ENCODE results near the gene VEPH1. TPM values are rescaled to one million over a fixed set of nuclear protein-coding genes. Genes with fewer than 3 reads are reported as not detected.

VEPH1 gene
- total and polyA plus RNA-seq, 9 of the 15 experiments (the other 6 are each of a cell fraction or from before 2014, with no cell fraction given), result 4.5 to 15.6 (median 5.8) TPM

DNA sequence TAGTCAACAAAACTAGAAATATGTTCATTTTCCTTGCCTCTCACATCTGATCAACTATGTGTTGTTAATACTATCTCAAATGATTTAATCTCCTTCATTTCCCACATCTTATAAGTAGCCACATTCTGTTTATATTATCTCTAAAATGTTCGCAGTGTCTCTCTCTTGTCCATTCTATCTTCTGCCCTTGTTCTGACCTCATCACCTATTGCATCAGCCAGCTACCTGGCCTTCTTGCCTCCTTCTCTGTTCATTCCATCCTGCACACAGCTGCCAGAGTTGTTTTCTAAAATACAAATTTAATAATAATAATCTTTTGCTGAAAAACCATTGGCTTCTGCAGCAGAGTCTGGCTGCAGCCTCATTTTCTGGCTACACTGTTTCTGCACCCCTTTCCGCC, 267.9 kb downstream of the VEPH1 start (continued):
- TF ChIP-seq, protein P1, sequence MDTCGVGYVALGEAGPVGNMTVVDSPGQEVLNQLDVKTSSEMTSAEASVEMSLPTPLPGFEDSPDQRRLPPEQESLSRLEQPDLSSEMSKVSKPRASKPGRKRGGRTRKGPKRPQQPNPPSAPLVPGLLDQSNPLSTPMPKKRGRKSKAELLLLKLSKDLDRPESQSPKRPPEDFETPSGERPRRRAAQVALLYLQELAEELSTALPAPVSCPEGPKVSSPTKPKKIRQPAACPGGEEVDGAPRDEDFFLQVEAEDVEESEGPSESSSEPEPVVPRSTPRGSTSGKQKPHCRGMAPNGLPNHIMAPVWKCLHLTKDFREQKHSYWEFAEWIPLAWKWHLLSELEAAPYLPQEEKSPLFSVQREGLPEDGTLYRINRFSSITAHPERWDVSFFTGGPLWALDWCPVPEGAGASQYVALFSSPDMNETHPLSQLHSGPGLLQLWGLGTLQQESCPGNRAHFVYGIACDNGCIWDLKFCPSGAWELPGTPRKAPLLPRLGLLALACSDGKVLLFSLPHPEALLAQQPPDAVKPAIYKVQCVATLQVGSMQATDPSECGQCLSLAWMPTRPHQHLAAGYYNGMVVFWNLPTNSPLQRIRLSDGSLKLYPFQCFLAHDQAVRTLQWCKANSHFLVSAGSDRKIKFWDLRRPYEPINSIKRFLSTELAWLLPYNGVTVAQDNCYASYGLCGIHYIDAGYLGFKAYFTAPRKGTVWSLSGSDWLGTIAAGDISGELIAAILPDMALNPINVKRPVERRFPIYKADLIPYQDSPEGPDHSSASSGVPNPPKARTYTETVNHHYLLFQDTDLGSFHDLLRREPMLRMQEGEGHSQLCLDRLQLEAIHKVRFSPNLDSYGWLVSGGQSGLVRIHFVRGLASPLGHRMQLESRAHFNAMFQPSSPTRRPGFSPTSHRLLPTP (IDR thresholded peaks at IDR 0.05; ENCODE audit: borderline replicate concordance, extremely low read depth, insufficient read length), result no peak

DNA sequence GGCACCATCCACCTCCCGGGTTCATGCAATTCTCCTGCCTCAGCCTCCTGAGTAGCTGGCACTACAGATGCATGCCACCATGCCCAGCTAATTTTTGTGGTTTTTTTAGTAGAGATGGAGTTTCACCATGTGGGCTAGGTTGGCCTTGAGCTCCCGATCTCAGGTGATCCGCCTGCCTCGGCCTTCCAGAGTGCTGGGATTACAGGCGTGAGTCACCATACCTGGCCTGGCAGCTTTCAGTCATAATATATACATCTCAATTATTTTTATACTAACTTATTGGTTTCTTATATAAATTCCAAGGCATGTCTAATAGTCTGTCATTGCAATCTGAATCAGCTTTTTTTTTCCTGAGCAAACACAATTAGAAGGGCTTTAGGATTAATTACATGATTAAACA, 269.3 kb downstream of the VEPH1 start:
- Histone ChIP-seq H3K4me3 (no peak overlapping the region), H3K27ac (ENCODE audit: extremely low read depth, low read depth, low read length) (no peak overlapping the region), H3K9ac (ENCODE audit: insufficient read depth in 1 of 2, low read depth in 2 of 2, low read length in 2 of 2) (no peak overlapping the region), H3K79me2 (ENCODE audit: control insufficient read depth, insufficient read depth, low read length) (no peaks in the 10 kb centered on the region), H3K4me2 (ENCODE audit: insufficient read depth, low read length) (no peak overlapping the region), H3K9me1 (ENCODE audit: control insufficient read depth, insufficient read depth, low read length) (no peaks in the 10 kb centered on the region), H3K27me3 (ENCODE audit: control insufficient read depth in 2 of 2, insufficient read depth in 2 of 2, low read length in 2 of 2) (no peaks in the 10 kb centered on the region), H3K9me3 (replicated peaks; ENCODE audit: control insufficient read depth, insufficient read depth, low read depth, low read length) (no peaks in the 10 kb centered on the region), H3K4me1 (replicated peaks in 1 of 2; ENCODE audit: control insufficient read depth in 2 of 2, insufficient read depth in 2 of 2, low read length in 2 of 2) (peaks cover 0 to 6% of the 10 kb centered on the region in 2 experiments; a peak in 1 of 5 replicates), H4K20me1 (replicated peaks; ENCODE audit: control insufficient read depth, insufficient read depth, low read length) (no peaks in the 10 kb centered on the region), H3K36me3 (ENCODE audit: control insufficient read depth, insufficient read depth, low read length) (no peaks in the 10 kb centered on the region), H2AFZ (ENCODE audit: low read depth, low read length) (no peak overlapping the region)
- BruUV-seq (replicated peaks), result no TSS peak
- ATAC-seq (no peak), DNase-seq (ENCODE audit: extremely low read depth in 1 of 4, low spot score in 3 of 4) (no peak), FAIRE-seq (no peak)
- ChIA-PET POLR2A (no interaction called here), CTCF (ENCODE audit: low intra/inter-chr PET ratio) (no interaction called here)
- 59% methylated on average over 5 of the region's 5 CpGs for WGBS (ENCODE audit: insufficient coverage, low coverage, missing lambda C conversion rate)
- in situ Hi-C loops (cut with MboI), result no loop called here
- intact Hi-C loops (cut with micrococcal nuclease), result loop anchor here (10.0 kb wide), 1 partner anchor 261 kb away; no protein-coding TSS in a partner anchor
- no peak for TF ChIP-seq ZNF134 (CRISPR knock-in tag; conservative IDR thresholded peaks at IDR 0.05)
- TF ChIP-seq POLR2G (IDR thresholded peaks at IDR 0.05; ENCODE audit: low read depth, low read length), result no peak
- no peak for TF ChIP-seq ETV1 (tag; conservative IDR thresholded peaks at IDR 0.05; ENCODE audit: low read depth)
- no peak for TF ChIP-seq PPARD (CRISPR knock-in tag; IDR thresholded peaks at IDR 0.05)
- TF ChIP-seq ZNF384 (IDR thresholded peaks at IDR 0.05; ENCODE audit: low read depth, low read length), result no peak
- no peak for TF ChIP-seq MECOM (CRISPR knock-in tag; IDR thresholded peaks at IDR 0.05)
- TF ChIP-seq, protein P2, sequence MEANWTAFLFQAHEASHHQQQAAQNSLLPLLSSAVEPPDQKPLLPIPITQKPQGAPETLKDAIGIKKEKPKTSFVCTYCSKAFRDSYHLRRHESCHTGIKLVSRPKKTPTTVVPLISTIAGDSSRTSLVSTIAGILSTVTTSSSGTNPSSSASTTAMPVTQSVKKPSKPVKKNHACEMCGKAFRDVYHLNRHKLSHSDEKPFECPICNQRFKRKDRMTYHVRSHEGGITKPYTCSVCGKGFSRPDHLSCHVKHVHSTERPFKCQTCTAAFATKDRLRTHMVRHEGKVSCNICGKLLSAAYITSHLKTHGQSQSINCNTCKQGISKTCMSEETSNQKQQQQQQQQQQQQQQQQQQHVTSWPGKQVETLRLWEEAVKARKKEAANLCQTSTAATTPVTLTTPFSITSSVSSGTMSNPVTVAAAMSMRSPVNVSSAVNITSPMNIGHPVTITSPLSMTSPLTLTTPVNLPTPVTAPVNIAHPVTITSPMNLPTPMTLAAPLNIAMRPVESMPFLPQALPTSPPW (CRISPR knock-in tag; IDR thresholded peaks at IDR 0.05), result no peak
- TF ChIP-seq, protein P3, sequence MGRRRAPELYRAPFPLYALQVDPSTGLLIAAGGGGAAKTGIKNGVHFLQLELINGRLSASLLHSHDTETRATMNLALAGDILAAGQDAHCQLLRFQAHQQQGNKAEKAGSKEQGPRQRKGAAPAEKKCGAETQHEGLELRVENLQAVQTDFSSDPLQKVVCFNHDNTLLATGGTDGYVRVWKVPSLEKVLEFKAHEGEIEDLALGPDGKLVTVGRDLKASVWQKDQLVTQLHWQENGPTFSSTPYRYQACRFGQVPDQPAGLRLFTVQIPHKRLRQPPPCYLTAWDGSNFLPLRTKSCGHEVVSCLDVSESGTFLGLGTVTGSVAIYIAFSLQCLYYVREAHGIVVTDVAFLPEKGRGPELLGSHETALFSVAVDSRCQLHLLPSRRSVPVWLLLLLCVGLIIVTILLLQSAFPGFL (CRISPR knock-in tag; IDR thresholded peaks at IDR 0.05), result no peak
- TF ChIP-seq TGIF2 (CRISPR knock-in tag; IDR thresholded peaks at IDR 0.05), result no peak
- TF ChIP-seq NR2C2 (CRISPR knock-in tag; IDR thresholded peaks at IDR 0.05), result no peak
- no peak for TF ChIP-seq NR2C2 (tag; IDR thresholded peaks at IDR 0.05)
- no peak for TF ChIP-seq ZFP1 (CRISPR knock-in tag; IDR thresholded peaks at IDR 0.05)
- TF ChIP-seq PCBP1 (IDR thresholded peaks at IDR 0.05; ENCODE audit: low read depth, low read length, poor library complexity, severe bottlenecking), result no peak
- TF ChIP-seq ZNF57 (CRISPR knock-in tag; IDR thresholded peaks at IDR 0.05), result no peak
- TF ChIP-seq NFIC (IDR thresholded peaks at IDR 0.05), result no peak
